Memory B cell (primary cell): ENCODE results near the gene FOXK2.

Experiments
- ATAC-seq: fragments of 150-1000 bp; cut with Tn5 transposase; 2 replicates; pipeline ENCODE4 v1.10.0; 2021; ENCODE audit warnings: low read depth, mild to moderate bottlenecking, moderate library complexity
- DNase-seq, 2 donors: peaks; one replicate each; pipeline ENCODE4 v3.0.0; 2022; ENCODE audit warnings: low spot score in 2 of 2
- H3K27ac Mint-ChIP-seq: one replicate; pipeline ENCODE4 v1.8.0; 2022; ENCODE audit warnings: mild to moderate bottlenecking, moderate library complexity, mixed read lengths
- H3K27me3 Mint-ChIP-seq: one replicate; pipeline ENCODE4 v1.8.0; 2022; ENCODE audit warnings: mixed read lengths
- H3K36me3 Mint-ChIP-seq: one replicate; pipeline ENCODE4 v1.8.0; 2022; ENCODE audit warnings: mild to moderate bottlenecking, mixed read lengths
- H3K4me1 Mint-ChIP-seq: one replicate; pipeline ENCODE4 v1.8.0; 2022; ENCODE audit warnings: mixed read lengths
- H3K4me3 Mint-ChIP-seq: one replicate; pipeline ENCODE4 v1.8.0; 2022; ENCODE audit warnings: mild to moderate bottlenecking, moderate library complexity, mixed read lengths
- H3K9me3 Mint-ChIP-seq: one replicate; pipeline ENCODE4 v1.8.0; 2022; ENCODE audit warnings: mixed read lengths

The FOXK2 gene

GRCh38 chr17:82590881-82591539 is 71.5 kb downstream of the FOXK2 start:
- Mint-ChIP-seq H3K4me1 (peaks cover 25% of the 10 kb centered on the region), H3K9me3 (no peaks in the 10 kb centered on the region), H3K27me3 (no peaks in the 10 kb centered on the region), H3K27ac (peak overlapping the region; percentile 75), H3K4me3 (no peak overlapping the region), H3K36me3 (peaks cover 13% of the 10 kb centered on the region)
- ATAC-seq (no peak), DNase-seq (no peak)

- peaks cover 8% of the 10 kb centered on the region for H3K36me3 Mint-ChIP-seq
- H3K4me1 Mint-ChIP-seq: peaks cover 24% of the 10 kb centered on the region
- H3K27me3 Mint-ChIP-seq: no peaks in the 10 kb centered on the region
- H3K27ac Mint-ChIP-seq: peak overlapping the region; percentile 75
- no peak for ATAC-seq
- DNase-seq: no peak
- peak overlapping the region; percentile 1 for H3K4me3 Mint-ChIP-seq
- no peaks in the 10 kb centered on the region for H3K9me3 Mint-ChIP-seq
Observed at GRCh38 chr17:82592289-82592766, 72.8 kb downstream of the FOXK2 start.

- Mint-ChIP-seq H3K4me3 (peak overlapping the region; percentile 74), H3K36me3 (peaks cover 2% of the 10 kb centered on the region), H3K27me3 (no peaks in the 10 kb centered on the region), H3K4me1 (peaks cover 24% of the 10 kb centered on the region), H3K9me3 (no peaks in the 10 kb centered on the region), H3K27ac (peak overlapping the region; percentile 75)
- DNase-seq: peak; percentile 51 to 65
- ATAC-seq: peak; percentile 36
Observed at GRCh38 chr17:82592767-82593589, 73.4 kb downstream of the FOXK2 start.

DNA sequence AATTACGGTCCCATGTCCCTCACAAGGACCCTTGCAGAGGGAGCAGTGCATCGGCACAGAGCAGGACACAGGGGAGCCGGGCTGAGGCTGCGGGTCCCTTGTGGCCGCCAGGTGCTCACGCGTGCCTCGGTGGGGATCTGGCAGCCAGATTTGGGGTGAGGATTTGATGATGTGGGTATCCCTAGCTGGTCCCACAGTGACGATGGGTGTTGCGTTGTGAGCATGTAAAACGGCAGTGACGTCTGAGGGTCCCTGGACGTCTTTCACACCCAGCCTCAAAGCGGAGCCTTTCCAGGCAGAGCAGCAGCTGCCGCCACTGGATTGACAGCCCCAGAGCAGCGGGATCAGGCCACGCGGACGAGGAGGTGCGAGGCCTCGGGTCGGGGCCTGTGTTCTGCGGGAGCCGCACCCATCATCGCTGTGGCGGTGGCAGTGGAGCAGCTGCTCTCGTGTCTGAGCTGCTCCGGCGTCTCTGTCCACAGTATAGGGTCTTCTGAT is 74.1 kb downstream of the FOXK2 start:
- no peaks in the 10 kb centered on the region for H3K9me3 Mint-ChIP-seq
- peaks cover 24% of the 10 kb centered on the region for H3K4me1 Mint-ChIP-seq
- peak overlapping the region; percentile 74 for H3K4me3 Mint-ChIP-seq
- peak; percentile 8 for ATAC-seq
- DNase-seq: no peak
- no peaks in the 10 kb centered on the region for H3K27me3 Mint-ChIP-seq
- H3K27ac Mint-ChIP-seq: peak overlapping the region; percentile 75
- no peaks in the 10 kb centered on the region for H3K36me3 Mint-ChIP-seq

GRCh38 chr17:82594571-82594970 is 75.0 kb downstream of the FOXK2 start:
- no peaks in the 10 kb centered on the region for H3K36me3 Mint-ChIP-seq
- no peak overlapping the region for H3K27ac Mint-ChIP-seq
- no peaks in the 10 kb centered on the region for H3K9me3 Mint-ChIP-seq
- H3K4me3 Mint-ChIP-seq: peak overlapping the region; percentile 37
- DNase-seq (no peak), ATAC-seq (no peak)
- H3K27me3 Mint-ChIP-seq: no peaks in the 10 kb centered on the region
- H3K4me1 Mint-ChIP-seq: peaks cover 26% of the 10 kb centered on the region

- no peak for DNase-seq
- peak overlapping the region; percentile 39 for H3K4me3 Mint-ChIP-seq
Observed at GRCh38 chr17:82595893-82596292, 76.4 kb downstream of the FOXK2 start.

GRCh38 chr17:82596296-82596695 is 76.8 kb downstream of the FOXK2 start:
- Mint-ChIP-seq H3K4me1 (peaks cover 33% of the 10 kb centered on the region), H3K9me3 (no peaks in the 10 kb centered on the region), H3K27ac (peak overlapping the region; percentile 75), H3K27me3 (no peaks in the 10 kb centered on the region), H3K4me3 (peak overlapping the region; percentile 39), H3K36me3 (peaks cover 3% of the 10 kb centered on the region)
- DNase-seq (no peak), ATAC-seq (peak; percentile 58)

More at GRCh38 chr17:82595893-82596292, 76.4 kb downstream of the FOXK2 start:
- H3K36me3 Mint-ChIP-seq: peaks cover under 1% of the 10 kb centered on the region
- H3K27ac Mint-ChIP-seq: peak overlapping the region; percentile 75
- peak; percentile 20 for ATAC-seq
- no peaks in the 10 kb centered on the region for H3K9me3 Mint-ChIP-seq
- H3K27me3 Mint-ChIP-seq: no peaks in the 10 kb centered on the region
- peaks cover 33% of the 10 kb centered on the region for H3K4me1 Mint-ChIP-seq

DNA sequence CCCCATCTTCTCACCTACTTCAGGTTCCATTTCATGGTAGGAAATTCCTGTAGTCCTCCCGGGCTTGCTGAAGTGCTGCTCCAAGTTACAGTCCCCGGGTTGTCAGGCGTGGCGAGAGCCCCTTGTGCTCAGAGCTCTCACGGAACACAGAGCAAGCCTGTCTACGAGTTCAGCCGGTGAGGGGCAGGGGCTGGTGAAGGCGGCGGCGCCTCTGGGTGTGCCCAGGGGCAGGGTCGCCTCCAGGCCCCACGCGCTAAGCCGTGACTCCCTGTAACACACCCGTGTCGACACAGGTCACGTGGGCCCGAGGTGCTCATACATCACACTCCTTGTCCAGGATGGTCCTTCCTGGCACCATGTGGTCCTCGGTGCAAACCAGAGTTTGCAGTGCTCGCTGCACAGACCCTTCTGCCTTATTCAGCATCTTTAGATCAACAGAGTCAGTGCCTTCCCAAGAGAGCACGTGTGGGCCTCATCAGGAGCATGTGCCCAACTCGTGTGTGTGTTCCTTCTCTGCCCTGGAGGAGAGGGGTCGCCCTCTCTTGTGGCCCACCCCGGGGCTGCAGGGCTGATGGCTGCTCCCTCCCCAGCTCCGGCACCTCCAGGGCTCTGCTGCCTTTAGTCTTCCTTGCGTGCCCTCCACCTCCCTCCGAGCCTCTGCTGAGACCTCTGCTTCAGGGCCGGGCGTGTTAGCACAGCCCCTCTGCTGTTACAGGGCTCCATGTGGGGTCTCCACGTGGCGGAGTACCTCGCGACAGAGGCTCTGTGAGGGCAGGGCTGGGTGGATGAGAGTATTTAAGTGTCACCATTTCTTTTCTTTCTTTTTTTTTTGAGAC is 77.5 kb downstream of the FOXK2 start:
- no peaks in the 10 kb centered on the region for H3K27me3 Mint-ChIP-seq
- no peak overlapping the region for H3K4me3 Mint-ChIP-seq
- no peaks in the 10 kb centered on the region for H3K9me3 Mint-ChIP-seq
- H3K36me3 Mint-ChIP-seq: peaks cover 4% of the 10 kb centered on the region
- peaks cover 30% of the 10 kb centered on the region for H3K4me1 Mint-ChIP-seq
- H3K27ac Mint-ChIP-seq: peak overlapping the region; percentile 50
- DNase-seq: no peak
- ATAC-seq: no peak

GRCh38 chr17:82598256-82599119 is 79.0 kb downstream of the FOXK2 start:
- no peaks in the 10 kb centered on the region for H3K27me3 Mint-ChIP-seq
- no peak for ATAC-seq
- no peaks in the 10 kb centered on the region for H3K9me3 Mint-ChIP-seq
- DNase-seq: no peak
- no peak overlapping the region for H3K27ac Mint-ChIP-seq
- H3K36me3 Mint-ChIP-seq: peaks cover 11% of the 10 kb centered on the region
- H3K4me1 Mint-ChIP-seq: peaks cover 27% of the 10 kb centered on the region
- H3K4me3 Mint-ChIP-seq: no peak overlapping the region

- Mint-ChIP-seq H3K36me3 (peaks cover 16% of the 10 kb centered on the region), H3K4me3 (peak overlapping the region; percentile 58), H3K27me3 (no peaks in the 10 kb centered on the region), H3K9me3 (no peaks in the 10 kb centered on the region), H3K4me1 (peaks cover 22% of the 10 kb centered on the region), H3K27ac (no peak overlapping the region)
- DNase-seq (peak in 1 of 2 donors; percentile 44), ATAC-seq (peak; percentile 77)
Observed at GRCh38 chr17:82599674-82600661, 80.4 kb downstream of the FOXK2 start.

DNA sequence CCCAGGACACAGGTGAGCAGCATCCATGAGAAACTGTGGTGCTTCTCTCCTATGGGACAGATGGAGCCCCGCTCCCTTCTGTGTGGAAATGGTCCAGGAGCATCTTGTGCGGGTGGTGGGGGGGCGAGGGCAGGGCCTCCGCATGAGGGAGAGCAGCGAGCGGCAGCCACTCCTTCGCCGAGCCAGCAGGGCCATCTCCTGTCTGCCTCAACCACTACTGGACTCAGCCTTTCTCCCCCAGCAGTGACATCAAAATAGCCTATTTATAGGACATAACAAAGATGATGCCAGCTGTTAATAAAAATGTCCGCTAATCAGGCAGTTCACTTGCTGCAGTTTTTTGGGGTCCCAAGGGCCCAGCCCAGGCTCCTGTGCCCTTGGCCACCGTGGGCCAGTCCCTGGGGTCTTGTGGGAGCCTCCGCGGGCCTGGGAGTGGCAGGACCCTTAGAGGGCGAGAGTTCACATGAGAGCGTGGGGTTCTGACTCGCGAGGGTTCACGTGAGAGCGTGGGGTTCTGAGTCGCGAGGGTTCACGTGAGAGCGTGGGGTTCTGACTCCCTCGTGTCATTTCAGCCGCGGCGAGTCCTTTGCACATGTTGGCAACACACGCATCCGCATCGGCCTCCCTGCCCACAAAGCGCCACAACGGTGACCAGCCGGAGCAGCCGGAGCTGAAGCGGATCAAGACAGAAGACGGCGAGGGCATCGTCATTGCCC is 81.4 kb downstream of the FOXK2 start:
- Mint-ChIP-seq H3K4me3 (no peak overlapping the region), H3K27me3 (no peaks in the 10 kb centered on the region), H3K9me3 (no peaks in the 10 kb centered on the region), H3K27ac (no peak overlapping the region), H3K4me1 (peaks cover 21% of the 10 kb centered on the region), H3K36me3 (peaks cover 18% of the 10 kb centered on the region)
- DNase-seq (no peak), ATAC-seq (no peak)
